ENCODE measurements around the gene STIP1. TPM values are rescaled to one million over a fixed set of nuclear protein-coding genes. Genes with fewer than 3 reads are reported as not detected.

STIP1 gene
- total and polyA plus RNA-seq, 2 of the 8 experiments (the other 6 are each of a cell fraction or from before 2014, with no cell fraction given), result 140 to 329 TPM

- TF ChIP-seq CEBPB (IDR thresholded peaks at IDR 0.05; ENCODE audit: low read depth, low read length) (no peak), CHD7 (IDR thresholded peaks at IDR 0.05; ENCODE audit: insufficient replicate concordance, low read length) (no peak), ATF3 (IDR thresholded peaks at IDR 0.05; ENCODE audit: insufficient read depth, low read depth, low read length) (no peak), TAF1 (IDR thresholded peaks at IDR 0.05; ENCODE audit: low read depth, low read length) (no peak), KDM1A (IDR thresholded peaks at IDR 0.05; ENCODE audit: borderline replicate concordance, low read length) (no peak), GTF2F1 (IDR thresholded peaks at IDR 0.05; ENCODE audit: borderline replicate concordance, low read depth, low read length) (no peak), CTCF (IDR thresholded peaks at IDR 0.05; ENCODE audit: control extremely low read depth in 1 of 3, insufficient read depth in 1 of 3, low read depth in 1 of 3, low read length in 3 of 3) (no peak)
These were observed 39.1 kb downstream of the STIP1 start (continued) for GRCh38 chr11:64224891-64225607.

All from H1 (cell line).